H9 (cell line): ENCODE measurements around the gene LRRC8A. TPM values are rescaled to one million over a fixed set of nuclear protein-coding genes. Genes with fewer than 3 reads are reported as not detected.
A peak's percentile ranks its signal among the peaks of the same experiment; 100 is the strongest.

ENCODE experiments used
- DNase-seq: peaks from one replicate; pipeline ENCODE4 v3.0.0-alpha.2; 2017
- H2AFZ ChIP-seq: one replicate; pipeline ENCODE4 v1.6.1; 2013; ENCODE audit warnings: mild to moderate bottlenecking, low read length, control low read depth, moderate library complexity
- H2AK5ac ChIP-seq: 2 replicates; pipeline ENCODE4 v1.6.1; 2013; ENCODE audit warnings: low read length, control low read depth, mixed read lengths; ENCODE audit not compliant: insufficient read length
- H2BK120ac ChIP-seq: one replicate; pipeline ENCODE4 v1.6.1; 2013; ENCODE audit warnings: low read depth, mild to moderate bottlenecking, low read length, control low read depth, inconsistent platforms; ENCODE audit not compliant: poor library complexity, severe bottlenecking
- H2BK12ac ChIP-seq: 2 replicates; pipeline ENCODE4 v1.6.1; 2013; ENCODE audit warnings: low read length, control low read depth, mixed read lengths, low read depth; ENCODE audit not compliant: insufficient read length
- H2BK15ac ChIP-seq: 2 replicates; pipeline ENCODE4 v1.6.1; 2013; ENCODE audit warnings: low read depth, low read length, control low read depth
- H2BK20ac ChIP-seq: one replicate; pipeline ENCODE4 v1.6.1; 2013; ENCODE audit warnings: low read depth, mild to moderate bottlenecking, low read length, control low read depth, inconsistent platforms; ENCODE audit not compliant: poor library complexity, severe bottlenecking
- H2BK5ac ChIP-seq: 2 replicates; pipeline ENCODE4 v1.6.1; 2013; ENCODE audit warnings: low read length, control low read depth, mixed read lengths; ENCODE audit not compliant: insufficient read length
- H3K14ac ChIP-seq: 2 replicates; pipeline ENCODE4 v1.6.1; 2013; ENCODE audit warnings: low read length, control low read depth; ENCODE audit not compliant: insufficient read depth
- H3K18ac ChIP-seq: 2 replicates; pipeline ENCODE4 v1.6.1; 2013; ENCODE audit warnings: low read depth, mild to moderate bottlenecking, mixed read lengths, low read length, control low read depth; ENCODE audit not compliant: insufficient read length
- H3K23ac ChIP-seq: 2 replicates; pipeline ENCODE4 v1.6.1; 2013; ENCODE audit warnings: low read length, control low read depth, mixed read lengths, low read depth; ENCODE audit not compliant: insufficient read length
- H3K23me2 ChIP-seq: 2 replicates; pipeline ENCODE4 v1.6.1; 2013; ENCODE audit warnings: low read depth, mild to moderate bottlenecking, mixed read lengths, low read length, control low read depth; ENCODE audit not compliant: insufficient read length, poor library complexity, severe bottlenecking
- H3K27ac ChIP-seq: 2 replicates; pipeline ENCODE4 v1.5.1; 2013; ENCODE audit warnings: low read length, control low read depth, mixed read lengths, low read depth; ENCODE audit not compliant: insufficient read length
- H3K27me3 ChIP-seq: 2 replicates; pipeline ENCODE4 v1.6.1; 2013; ENCODE audit warnings: low read length, control low read depth, inconsistent platforms; ENCODE audit not compliant: insufficient read depth
- H3K4ac ChIP-seq: 2 replicates; pipeline ENCODE4 v1.6.1; 2013; ENCODE audit warnings: low read depth, mild to moderate bottlenecking, control low read depth, inconsistent platforms, low read length, moderate library complexity
- H3K4me1 ChIP-seq: 2 replicates; pipeline ENCODE4 v1.6.1; 2013; ENCODE audit warnings: low read length, control low read depth, inconsistent platforms; ENCODE audit not compliant: insufficient read depth
- H3K4me2 ChIP-seq: 2 replicates; pipeline ENCODE4 v1.6.1; 2013; ENCODE audit warnings: low read length, control low read depth, mixed read lengths; ENCODE audit not compliant: insufficient read length, insufficient read depth
- H3K56ac ChIP-seq: 2 replicates; pipeline ENCODE4 v1.6.1; 2013; ENCODE audit warnings: low read depth, mild to moderate bottlenecking, mixed read lengths, low read length, control low read depth; ENCODE audit not compliant: insufficient read length
- H3K79me1 ChIP-seq: 2 replicates; pipeline ENCODE4 v1.6.1; 2013; ENCODE audit warnings: low read depth, mild to moderate bottlenecking, moderate library complexity, low read length, control low read depth, inconsistent platforms; ENCODE audit not compliant: insufficient read depth, poor library complexity, severe bottlenecking
- H3K79me2 ChIP-seq: 2 replicates; pipeline ENCODE4 v1.6.1; 2013; ENCODE audit warnings: low read length, control low read depth, inconsistent platforms; ENCODE audit not compliant: insufficient read depth
- H3K9ac ChIP-seq: 2 replicates; pipeline ENCODE4 v1.6.1; 2013; ENCODE audit warnings: low read length, control low read depth, mixed read lengths; ENCODE audit not compliant: insufficient read length; ENCODE audit errors: extremely low read depth
- H3K9me3 ChIP-seq: one replicate; pipeline ENCODE4 v1.6.1; 2013; ENCODE audit warnings: low read depth, low read length, inconsistent platforms; ENCODE audit not compliant: control insufficient read depth
- H3T11ph ChIP-seq: one replicate; pipeline ENCODE4 v1.6.1; 2013; ENCODE audit warnings: mild to moderate bottlenecking, low read length, control low read depth, inconsistent platforms
- H4K20me1 ChIP-seq: one replicate; pipeline ENCODE4 v1.6.1; 2013; ENCODE audit not compliant: control insufficient read depth, insufficient read length, insufficient read depth
- H4K5ac ChIP-seq: 2 replicates; pipeline ENCODE4 v1.6.1; 2013; ENCODE audit warnings: low read depth, mild to moderate bottlenecking, mixed read lengths, low read length, control low read depth; ENCODE audit not compliant: insufficient read length
- H4K8ac ChIP-seq: replicated peaks from 2 replicates; pipeline ENCODE4 v1.6.1; 2013; ENCODE audit warnings: low read length, control low read depth, mixed read lengths, low read depth; ENCODE audit not compliant: insufficient read length
- H4K91ac ChIP-seq: 2 replicates; pipeline ENCODE4 v1.6.1; 2013; ENCODE audit warnings: low read depth, mild to moderate bottlenecking, moderate library complexity, mixed read lengths, low read length, control low read depth; ENCODE audit not compliant: insufficient read length
- H3K27ac Mint-ChIP-seq, 3 experiments: 2 replicates in 2 of 3; 3 replicates in 1 of 3; pipeline ENCODE4 v1.8.0; 2020 to 2021; ENCODE audit warnings: mixed read lengths in 3 of 3, mild to moderate bottlenecking in 1 of 3, moderate library complexity in 1 of 3
- H3K27me3 Mint-ChIP-seq: 2 replicates; pipeline ENCODE4 v1.8.0; 2021; ENCODE audit warnings: low read depth, mild to moderate bottlenecking, moderate library complexity, mixed read lengths
- H3K36me3 Mint-ChIP-seq, 3 experiments: 2 replicates in 2 of 3; 3 replicates in 1 of 3; pipeline ENCODE4 v1.8.0; 2020 to 2021; ENCODE audit warnings: low read depth in 3 of 3, mixed read lengths in 3 of 3; ENCODE audit not compliant: insufficient read depth in 1 of 3
- H3K4me1 Mint-ChIP-seq, 2 experiments: 2 replicates each; pipeline ENCODE4 v1.8.0; 2020; ENCODE audit warnings: mixed read lengths in 2 of 2
- H3K4me3 Mint-ChIP-seq, 2 experiments: 2 replicates in 1 of 2; 3 replicates in 1 of 2; pipeline ENCODE4 v1.8.0; 2020 to 2021; ENCODE audit warnings: mild to moderate bottlenecking in 2 of 2, mixed read lengths in 2 of 2, moderate library complexity in 1 of 2
- H3K9me3 Mint-ChIP-seq, 2 experiments: 2 replicates in 1 of 2; 3 replicates in 1 of 2; pipeline ENCODE4 v1.8.0; 2020; ENCODE audit warnings: mild to moderate bottlenecking in 2 of 2, mixed read lengths in 2 of 2, moderate library complexity in 1 of 2
- WGBS: extraction: QIAGEN DNeasy Blood & Tissue Kit; methylation state at CpG from one replicate; pipeline ENCODE4 v1.1.7; 2013; ENCODE audit warnings: missing lambda C conversion rate, low lambda C conversion rate, mixed read lengths; ENCODE audit not compliant: insufficient read length; ENCODE audit errors: extremely low coverage; 5-methylcytosine and 5-hydroxymethylcytosine counted together
- total RNA-seq: library from RNA; stranded (reverse); gene quantifications from 2 replicates; pipeline ENCODE4 v1.2.1, GENCODE V29; 2021
- TF ChIP-seq, protein P1 (sequence below): fragments of 200-600 bp; sonication (generic); conservative IDR thresholded peaks from 3 replicates; pipeline ENCODE4 v1.8.0; 2021; ENCODE audit warnings: antibody characterized with exemption, mild to moderate bottlenecking

The LRRC8A gene
- total RNA-seq, 1 experiment from 2014 or later, result 76.0 TPM

- TF ChIP-seq, protein P1, sequence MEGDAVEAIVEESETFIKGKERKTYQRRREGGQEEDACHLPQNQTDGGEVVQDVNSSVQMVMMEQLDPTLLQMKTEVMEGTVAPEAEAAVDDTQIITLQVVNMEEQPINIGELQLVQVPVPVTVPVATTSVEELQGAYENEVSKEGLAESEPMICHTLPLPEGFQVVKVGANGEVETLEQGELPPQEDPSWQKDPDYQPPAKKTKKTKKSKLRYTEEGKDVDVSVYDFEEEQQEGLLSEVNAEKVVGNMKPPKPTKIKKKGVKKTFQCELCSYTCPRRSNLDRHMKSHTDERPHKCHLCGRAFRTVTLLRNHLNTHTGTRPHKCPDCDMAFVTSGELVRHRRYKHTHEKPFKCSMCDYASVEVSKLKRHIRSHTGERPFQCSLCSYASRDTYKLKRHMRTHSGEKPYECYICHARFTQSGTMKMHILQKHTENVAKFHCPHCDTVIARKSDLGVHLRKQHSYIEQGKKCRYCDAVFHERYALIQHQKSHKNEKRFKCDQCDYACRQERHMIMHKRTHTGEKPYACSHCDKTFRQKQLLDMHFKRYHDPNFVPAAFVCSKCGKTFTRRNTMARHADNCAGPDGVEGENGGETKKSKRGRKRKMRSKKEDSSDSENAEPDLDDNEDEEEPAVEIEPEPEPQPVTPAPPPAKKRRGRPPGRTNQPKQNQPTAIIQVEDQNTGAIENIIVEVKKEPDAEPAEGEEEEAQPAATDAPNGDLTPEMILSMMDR, result no peak
- H3K23me2 ChIP-seq, result no peaks in the 10 kb centered on the region
- DNase-seq, result no peak
- H3K79me2 ChIP-seq, result no peaks in the 10 kb centered on the region; the same call in 1 of the 2 replicates
- H2BK12ac ChIP-seq, result no peak overlapping the region
- no peak overlapping the region for H3K56ac ChIP-seq
- Mint-ChIP-seq H3K9me3 (no peaks in the 10 kb centered on the region), H3K27ac (peak overlapping the region in 1 of 3 experiments; percentile 87; a peak in 1 of 7 replicates), H3K36me3 (no peaks in the 10 kb centered on the region; a peak in 2 of 7 replicates), H3K27me3 (no peaks in the 10 kb centered on the region), H3K4me3 (peak overlapping the region in 1 of 2 experiments; percentile 48; a peak in 1 of 5 replicates), H3K4me1 (peaks cover 19 to 22% of the 10 kb centered on the region in 2 experiments)
- no peak overlapping the region for H4K5ac ChIP-seq
- H2AFZ ChIP-seq, result no peak overlapping the region
- no peak overlapping the region for H3K23ac ChIP-seq
- H4K91ac ChIP-seq, result no peak overlapping the region
- H3K27ac ChIP-seq, result no peak overlapping the region
- H4K20me1 ChIP-seq, result peaks cover 4% of the 10 kb centered on the region
- no peak overlapping the region for H3K14ac ChIP-seq
- no peaks in the 10 kb centered on the region for H3K4me1 ChIP-seq
- no CpG with 5 or more reads among the region's 6 CpGs for WGBS
- H4K8ac ChIP-seq, result no peak overlapping the region
- no peak overlapping the region for H3K4ac ChIP-seq
- H2AK5ac ChIP-seq, result no peak overlapping the region
- H3K9ac ChIP-seq, result no peak overlapping the region
- H3K18ac ChIP-seq, result no peak overlapping the region
- H3K27me3 ChIP-seq, result no peaks in the 10 kb centered on the region
- no peak overlapping the region for H3T11ph ChIP-seq
- H3K9me3 ChIP-seq, result no peaks in the 10 kb centered on the region
- no peak overlapping the region for H2BK5ac ChIP-seq
- no peak overlapping the region for H2BK120ac ChIP-seq
- H3K4me2 ChIP-seq, result no peak overlapping the region
- no peak overlapping the region for H2BK20ac ChIP-seq
- no peaks in the 10 kb centered on the region for H3K79me1 ChIP-seq
- H2BK15ac ChIP-seq, result no peak overlapping the region
These were observed 19.5 kb upstream of the LRRC8A start for GRCh38 chr9:128862401-128862851.
